ENCODE measurements around the gene OTOA. TPM values are rescaled to one million over a fixed set of nuclear protein-coding genes. Genes with fewer than 3 reads are reported as not detected.
A peak's percentile ranks its signal among the peaks of the same experiment; 100 is the strongest.
"Not testable (repeated sequence)": the region's sequence is repeated elsewhere in the genome, so short reads cannot be mapped to it uniquely, and the experiment has no call there.

The OTOA gene
- total RNA-seq, 2 donors from 2014 or later, result not detected

GRCh38 chr16:21801538-21802374, 138.0 kb downstream of the OTOA start:
- DNase-seq, result peak; percentile 34
- H3K4me3 ChIP-seq; intact Hi-C loops (cut with DNase I); H3K9me3 ChIP-seq; H3K27me3 ChIP-seq; H3K9ac ChIP-seq (ENCODE audit: low read depth in 2 of 2, low read length in 2 of 2); H3K36me3 ChIP-seq; H3K4me1 ChIP-seq; H3K27ac ChIP-seq: not testable (repeated sequence)
- TF ChIP-seq, protein P1, sequence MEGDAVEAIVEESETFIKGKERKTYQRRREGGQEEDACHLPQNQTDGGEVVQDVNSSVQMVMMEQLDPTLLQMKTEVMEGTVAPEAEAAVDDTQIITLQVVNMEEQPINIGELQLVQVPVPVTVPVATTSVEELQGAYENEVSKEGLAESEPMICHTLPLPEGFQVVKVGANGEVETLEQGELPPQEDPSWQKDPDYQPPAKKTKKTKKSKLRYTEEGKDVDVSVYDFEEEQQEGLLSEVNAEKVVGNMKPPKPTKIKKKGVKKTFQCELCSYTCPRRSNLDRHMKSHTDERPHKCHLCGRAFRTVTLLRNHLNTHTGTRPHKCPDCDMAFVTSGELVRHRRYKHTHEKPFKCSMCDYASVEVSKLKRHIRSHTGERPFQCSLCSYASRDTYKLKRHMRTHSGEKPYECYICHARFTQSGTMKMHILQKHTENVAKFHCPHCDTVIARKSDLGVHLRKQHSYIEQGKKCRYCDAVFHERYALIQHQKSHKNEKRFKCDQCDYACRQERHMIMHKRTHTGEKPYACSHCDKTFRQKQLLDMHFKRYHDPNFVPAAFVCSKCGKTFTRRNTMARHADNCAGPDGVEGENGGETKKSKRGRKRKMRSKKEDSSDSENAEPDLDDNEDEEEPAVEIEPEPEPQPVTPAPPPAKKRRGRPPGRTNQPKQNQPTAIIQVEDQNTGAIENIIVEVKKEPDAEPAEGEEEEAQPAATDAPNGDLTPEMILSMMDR (IDR thresholded peaks at IDR 0.05), result peak; percentile 28

GRCh38 chr16:21802375-21802663, 138.6 kb downstream of the OTOA start:
- H3K9ac ChIP-seq (ENCODE audit: low read depth in 2 of 2, low read length in 2 of 2); H3K27ac ChIP-seq; H3K36me3 ChIP-seq; H3K9me3 ChIP-seq; H3K4me3 ChIP-seq; DNase-seq; H3K27me3 ChIP-seq; intact Hi-C loops (cut with DNase I); H3K4me1 ChIP-seq: not testable (repeated sequence)

Other genes with a start within 250 kb of the OTOA start
- gene METTL9, start 64.4 kb upstream of the OTOA start, total RNA-seq, result 10 to 100 TPM; 83.7 to 90.6 TPM
- gene IGSF6, start 11.4 kb upstream of the OTOA start, total RNA-seq, result 1 to 10 TPM; 2.7 to 4.7 TPM
- gene NPIPB4, start 193.8 kb downstream of the OTOA start, total RNA-seq, result 100 to 1,000 TPM in 1 of 2 donors, 10 to 100 TPM in 1; 45.7 to 109 TPM